Suprapubic skin (tissue), 3 donors: ENCODE measurements around the gene MYL6B.

ENCODE experiments used
- CTCF ChIP-seq, 2 donors: fragments of 200-600 bp in 1 of 2; fragments of 450-650 bp in 1 of 2; sonication (generic) in 1 of 2; IDR thresholded peaks; one replicate each; pipeline ENCODE4 v1.5.1; 2016 to 2019; ENCODE audit warnings: antibody characterized with exemption in 2 of 2, mild to moderate bottlenecking in 1 of 2, moderate library complexity in 1 of 2
- POLR2A ChIP-seq, 2 donors: fragments of 450-650 bp; IDR thresholded peaks; one replicate each; pipeline ENCODE4 v1.6.1; 2017; ENCODE audit warnings: antibody characterized with exemption in 2 of 2, mild to moderate bottlenecking in 2 of 2, moderate library complexity in 2 of 2

GRCh38 chr12:56103823-56104108 lies 48.6 kb upstream of the MYL6B start:
- TF ChIP-seq POLR2A (IDR thresholded peaks at IDR 0.05) (no peak), CTCF (IDR thresholded peaks at IDR 0.05) (no peak)
